PC-3 (cell line): ENCODE results near the gene SIT1.

Experiments used
- CTCF ChIP-seq: fragments of 300-600 bp; sonication (generic); conservative IDR thresholded peaks from 2 replicates; pipeline ENCODE4 v1.5.1; 2017; ENCODE audit warnings: antibody characterized with exemption, low read depth, mild to moderate bottlenecking, low read length
- EZH2 ChIP-seq: fragments of 300-600 bp; sonication (generic); IDR thresholded peaks from one replicate; pipeline ENCODE4 v1.6.1; 2017; ENCODE audit warnings: antibody characterized with exemption, mild to moderate bottlenecking, low read length; ENCODE audit not compliant: unreplicated experiment

DNA sequence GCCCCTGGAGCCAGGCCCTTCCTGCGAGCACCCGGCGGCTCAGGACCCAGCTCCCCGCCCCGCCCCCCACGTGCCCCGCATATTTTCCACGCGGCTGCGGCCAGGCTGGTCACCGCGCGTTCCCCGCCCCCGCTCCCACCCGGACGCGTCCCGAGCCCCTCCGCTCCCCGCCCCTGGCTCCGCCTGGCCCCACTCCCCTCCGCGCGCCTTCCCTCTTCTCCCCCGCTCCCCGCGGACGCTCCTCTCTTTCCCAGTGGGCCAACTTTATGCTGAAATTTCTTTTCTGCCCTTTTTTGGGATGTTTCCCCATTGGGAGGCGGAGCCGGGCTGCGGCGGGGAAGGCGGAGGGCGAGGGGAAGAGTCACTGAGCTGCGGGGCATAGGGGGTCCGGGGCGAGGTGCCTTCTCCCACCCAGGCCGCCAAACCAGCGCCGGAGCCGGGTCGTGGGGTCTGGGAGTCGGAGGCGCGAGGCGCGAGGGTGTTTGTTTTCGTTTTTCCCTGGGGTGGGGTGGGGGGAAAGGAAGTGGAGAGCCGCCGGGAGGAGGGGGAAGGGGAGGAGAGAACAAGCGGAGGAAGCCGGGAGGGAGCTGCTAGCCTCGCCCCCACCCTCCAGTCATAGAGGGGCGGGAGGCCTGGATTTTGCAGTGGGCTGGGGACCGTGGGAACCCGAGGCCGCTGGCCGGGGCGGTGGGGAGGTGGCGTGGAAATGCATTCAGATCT lies 40.0 kb upstream of the SIT1 start:
- no peak for TF ChIP-seq EZH2
- TF ChIP-seq CTCF: no peak
